ENCODE measurements around the gene USP21. TPM values are rescaled to one million over a fixed set of nuclear protein-coding genes. Genes with fewer than 3 reads are reported as not detected.
A peak's percentile ranks its signal among the peaks of the same experiment; 100 is the strongest.

USP21 gene
- total and polyA plus RNA-seq, 2 of the 13 experiments (the other 11 are each of a cell fraction or from before 2014, with no cell fraction given) = 10.1 to 33.1 TPM

GRCh38 chr1:161132410-161133219 lies 26.7 kb upstream of the USP21 start, which contains the start of gene DEDD (continued):
- TF ChIP-seq DRAP1 (CRISPR knock-in tag; IDR thresholded peaks at IDR 0.05) (peak; percentile 9; the same call in 1 of the 2 replicates), ZHX2 (IDR thresholded peaks at IDR 0.05; ENCODE audit: low read depth) (peak; percentile 79), ZHX2 (CRISPR knock-in tag; IDR thresholded peaks at IDR 0.05; ENCODE audit: borderline replicate concordance) (no peak), ETV6 (CRISPR knock-in tag; conservative IDR thresholded peaks at IDR 0.05) (no peak), HNRNPL (IDR thresholded peaks at IDR 0.05; ENCODE audit: low read depth, low read length) (0 out of 2 replicates have a peak, but pooled peaks have one; percentile 9), PHF20 (CRISPR knock-in tag; IDR thresholded peaks at IDR 0.05) (peak; percentile 27; the same call in 1 of the 2 replicates), CREB1 (IDR thresholded peaks at IDR 0.05) (no peak), CREB1 (CRISPR knock-in tag; IDR thresholded peaks at IDR 0.05) (peak; percentile 63), BRD4 (CRISPR knock-in tag; IDR thresholded peaks at IDR 0.05) (0 out of 2 replicates have a peak, but pooled peaks have one; percentile 36), ZMAT5 (CRISPR knock-in tag; IDR thresholded peaks at IDR 0.05; ENCODE audit: borderline replicate concordance, low read depth) (no peak), MYNN (CRISPR knock-in tag; IDR thresholded peaks at IDR 0.05; ENCODE audit: low read depth) (no peak; the same call in 1 of the 2 replicates), PRPF4 (IDR thresholded peaks at IDR 0.05; ENCODE audit: low read depth, low read length, poor library complexity, severe bottlenecking) (peak; percentile 59), TFE3 (CRISPR knock-in tag; IDR thresholded peaks at IDR 0.05) (0 out of 2 replicates have a peak, but pooled peaks have one; percentile 3), SKI (IDR thresholded peaks at IDR 0.05; ENCODE audit: partially characterized antibody) (peak; percentile 68), SRSF4 (IDR thresholded peaks at IDR 0.05; ENCODE audit: low read depth, low read length, poor library complexity, severe bottlenecking) (no peak), KDM2A (CRISPR knock-in tag; IDR thresholded peaks at IDR 0.05; ENCODE audit: borderline replicate concordance, low read depth) (0 out of 2 replicates have a peak, but pooled peaks have one; percentile 26), MBD4 (IDR thresholded peaks at IDR 0.05; ENCODE audit: borderline replicate concordance, low read length) (no peak), ZNF431 (CRISPR knock-in tag; IDR thresholded peaks at IDR 0.05; ENCODE audit: borderline replicate concordance, low read depth) (peak; percentile 55; the same call in 1 of the 2 replicates), ZNF326 (CRISPR knock-in tag; IDR thresholded peaks at IDR 0.05; ENCODE audit: borderline replicate concordance) (no peak), SOX5 (CRISPR knock-in tag; IDR thresholded peaks at IDR 0.05; ENCODE audit: borderline replicate concordance) (no peak; the same call in 1 of the 2 replicates), TCF7L2 (IDR thresholded peaks at IDR 0.05; ENCODE audit: low read depth, low read length) (no peak), ZFY (CRISPR knock-in tag; IDR thresholded peaks at IDR 0.05) (peak; percentile 85)
